Mesendoderm (in vitro differentiated cells): ENCODE measurements around the gene RORC.

Experiments
- DNase-seq: peaks from one replicate; pipeline ENCODE4 v3.0.0; 2013
- H2AK5ac ChIP-seq: 2 replicates; pipeline ENCODE4 v1.6.1; 2013; ENCODE audit warnings: low read length, inconsistent platforms
- H2BK120ac ChIP-seq: 2 replicates; pipeline ENCODE4 v1.6.1; 2013; ENCODE audit warnings: low read depth, mild to moderate bottlenecking, low read length, moderate library complexity, mixed read lengths
- H2BK15ac ChIP-seq: replicated peaks from 2 replicates; pipeline ENCODE4 v1.6.1; 2013; ENCODE audit warnings: low read depth, mild to moderate bottlenecking, moderate library complexity
- H2BK5ac ChIP-seq: 2 replicates; pipeline ENCODE4 v1.6.1; 2013; ENCODE audit warnings: low read length, inconsistent platforms
- H3K18ac ChIP-seq: 2 replicates; pipeline ENCODE4 v1.6.1; 2013; ENCODE audit warnings: mild to moderate bottlenecking, low read length, mixed read lengths
- H3K23ac ChIP-seq: one replicate; pipeline ENCODE4 v1.6.1; 2013; ENCODE audit warnings: low read length
- H3K27ac ChIP-seq: 2 replicates; pipeline ENCODE4 v1.5.1; 2013; ENCODE audit warnings: low read depth, mild to moderate bottlenecking, inconsistent platforms, low read length, moderate library complexity
- H3K27me3 ChIP-seq: 2 replicates; pipeline ENCODE4 v1.6.1; 2013; ENCODE audit warnings: low read length, control low read depth, mild to moderate bottlenecking, inconsistent platforms; ENCODE audit not compliant: insufficient read depth, poor library complexity
- H3K36me3 ChIP-seq: 2 replicates; pipeline ENCODE4 v1.6.1; 2013; ENCODE audit warnings: low read length, inconsistent platforms; ENCODE audit not compliant: control insufficient read depth, insufficient read depth
- H3K4ac ChIP-seq: one replicate; pipeline ENCODE4 v1.6.1; 2013; ENCODE audit warnings: low read depth, mild to moderate bottlenecking, low read length, moderate library complexity
- H3K4me1 ChIP-seq: 2 replicates; pipeline ENCODE4 v1.6.1; 2013; ENCODE audit warnings: low read depth, low read length, inconsistent platforms; ENCODE audit not compliant: control insufficient read depth
- H3K4me2 ChIP-seq: 2 replicates; pipeline ENCODE4 v1.6.1; 2013; ENCODE audit warnings: low read length
- H3K4me3 ChIP-seq: 2 replicates; pipeline ENCODE4 v1.5.1; 2013; ENCODE audit warnings: mild to moderate bottlenecking, low read length
- H3K56ac ChIP-seq: one replicate; pipeline ENCODE4 v1.6.1; 2013; ENCODE audit warnings: low read length
- H3K79me1 ChIP-seq: 2 replicates; pipeline ENCODE4 v1.6.1; 2013; ENCODE audit warnings: low read length, inconsistent platforms
- H3K79me2 ChIP-seq: 2 replicates; pipeline ENCODE4 v1.6.1; 2013; ENCODE audit warnings: mild to moderate bottlenecking, low read length; ENCODE audit not compliant: control insufficient read depth, insufficient read depth
- H3K9ac ChIP-seq: 2 replicates; pipeline ENCODE4 v1.6.1; 2013; ENCODE audit warnings: low read length, inconsistent platforms
- H4K5ac ChIP-seq: one replicate; pipeline ENCODE4 v1.6.1; 2013; ENCODE audit warnings: low read length
- H4K8ac ChIP-seq: one replicate; pipeline ENCODE4 v1.6.1; 2013; ENCODE audit warnings: low read depth, mild to moderate bottlenecking, control low read depth, low read length, moderate library complexity
- WGBS: extraction: QIAGEN DNeasy Blood & Tissue Kit; methylation state at CpG from one replicate; pipeline ENCODE4 v1.1.7; 2013; ENCODE audit warnings: low lambda C conversion rate, missing lambda C conversion rate; ENCODE audit not compliant: insufficient coverage; ENCODE audit errors: extremely low coverage; 5-methylcytosine and 5-hydroxymethylcytosine counted together

Gene RORC

GRCh38 chr1:151867765-151868411 lies 36.3 kb upstream of the RORC start:
- Histone ChIP-seq H3K79me1 (no peaks in the 10 kb centered on the region), H2BK120ac (no peak overlapping the region), H3K18ac (no peak overlapping the region), H3K23ac (no peak overlapping the region), H3K36me3 (no peaks in the 10 kb centered on the region), H2BK15ac (no peak overlapping the region), H3K79me2 (no peaks in the 10 kb centered on the region), H3K4me2 (no peak overlapping the region), H3K56ac (no peak overlapping the region), H2BK5ac (no peak overlapping the region), H3K9ac (no peak overlapping the region), H3K27me3 (no peaks in the 10 kb centered on the region), H3K4me3 (no peak overlapping the region), H3K4ac (no peak overlapping the region), H2AK5ac (no peak overlapping the region), H3K4me1 (no peaks in the 10 kb centered on the region), H4K8ac (no peak overlapping the region), H3K27ac (no peak overlapping the region), H4K5ac (no peak overlapping the region)
- no CpG with 5 or more reads among the region's 7 CpGs for WGBS
- DNase-seq: no peak

- H3K27ac ChIP-seq: no peak overlapping the region
- H3K79me2 ChIP-seq: no peaks in the 10 kb centered on the region
- H2AK5ac ChIP-seq: no peak overlapping the region
- no peak for DNase-seq
- H3K56ac ChIP-seq: no peak overlapping the region
- no peak overlapping the region for H2BK120ac ChIP-seq
- H3K4ac ChIP-seq: no peak overlapping the region
- H2BK5ac ChIP-seq: no peak overlapping the region
- H3K79me1 ChIP-seq: no peaks in the 10 kb centered on the region
- H3K4me1 ChIP-seq: no peaks in the 10 kb centered on the region
- no CpG with 5 or more reads among the region's 2 CpGs for WGBS
- no peaks in the 10 kb centered on the region for H3K27me3 ChIP-seq
- no peak overlapping the region for H2BK15ac ChIP-seq
- H4K5ac ChIP-seq: no peak overlapping the region
- H3K23ac ChIP-seq: no peak overlapping the region
- H3K18ac ChIP-seq: no peak overlapping the region
- H3K9ac ChIP-seq: no peak overlapping the region
- H4K8ac ChIP-seq: no peak overlapping the region
- H3K36me3 ChIP-seq: no peaks in the 10 kb centered on the region
- H3K4me3 ChIP-seq: no peak overlapping the region
- no peak overlapping the region for H3K4me2 ChIP-seq
These were observed 35.7 kb upstream of the RORC start for GRCh38 chr1:151867321-151867720.

GRCh38 chr1:151864411-151864810 lies 32.8 kb upstream of the RORC start:
- Histone ChIP-seq H3K4ac (no peak overlapping the region), H3K23ac (no peak overlapping the region), H4K5ac (no peak overlapping the region), H3K79me1 (no peaks in the 10 kb centered on the region), H3K4me1 (peaks cover 2% of the 10 kb centered on the region), H3K4me2 (no peak overlapping the region), H2AK5ac (no peak overlapping the region), H3K9ac (no peak overlapping the region), H3K27me3 (no peaks in the 10 kb centered on the region), H3K27ac (no peak overlapping the region), H4K8ac (no peak overlapping the region), H2BK5ac (no peak overlapping the region), H3K18ac (no peak overlapping the region), H3K4me3 (no peak overlapping the region), H3K56ac (no peak overlapping the region), H3K79me2 (no peaks in the 10 kb centered on the region), H3K36me3 (no peaks in the 10 kb centered on the region), H2BK15ac (no peak overlapping the region), H2BK120ac (no peak overlapping the region)
- WGBS: no CpG with 5 or more reads among the region's 2 CpGs
- no peak for DNase-seq

- no peak overlapping the region for H3K23ac ChIP-seq
- H3K4me3 ChIP-seq: no peak overlapping the region
- no peak overlapping the region for H3K9ac ChIP-seq
- H2BK5ac ChIP-seq: no peak overlapping the region
- H2BK15ac ChIP-seq: no peak overlapping the region
- H3K36me3 ChIP-seq: no peaks in the 10 kb centered on the region
- H3K56ac ChIP-seq: no peak overlapping the region
- H3K27ac ChIP-seq: no peak overlapping the region
- no peak overlapping the region for H3K4me2 ChIP-seq
- H2BK120ac ChIP-seq: no peak overlapping the region
- no peaks in the 10 kb centered on the region for H3K79me2 ChIP-seq
- DNase-seq: no peak
- no peak overlapping the region for H3K18ac ChIP-seq
- H3K79me1 ChIP-seq: no peaks in the 10 kb centered on the region
- no peak overlapping the region for H4K5ac ChIP-seq
- H2AK5ac ChIP-seq: no peak overlapping the region
- H3K27me3 ChIP-seq: no peaks in the 10 kb centered on the region
- peaks cover 2% of the 10 kb centered on the region for H3K4me1 ChIP-seq
- H4K8ac ChIP-seq: no peak overlapping the region
- no peak overlapping the region for H3K4ac ChIP-seq
These were observed 31.0 kb upstream of the RORC start for GRCh38 chr1:151862604-151863003.

GRCh38 chr1:151860504-151861187 lies 29.0 kb upstream of the RORC start:
- H3K79me2 ChIP-seq: no peaks in the 10 kb centered on the region
- H2BK15ac ChIP-seq: no peak overlapping the region
- no peak overlapping the region for H4K8ac ChIP-seq
- H3K56ac ChIP-seq: no peak overlapping the region
- no peak overlapping the region for H3K23ac ChIP-seq
- H3K4ac ChIP-seq: no peak overlapping the region
- no CpG with 5 or more reads among the region's 7 CpGs for WGBS
- H3K4me2 ChIP-seq: no peak overlapping the region
- no peak overlapping the region for H3K4me3 ChIP-seq
- no peaks in the 10 kb centered on the region for H3K36me3 ChIP-seq
- no peak overlapping the region for H3K27ac ChIP-seq
- no peak overlapping the region for H3K9ac ChIP-seq
- no peak overlapping the region for H2BK5ac ChIP-seq
- H3K4me1 ChIP-seq: peaks cover 2% of the 10 kb centered on the region
- H2BK120ac ChIP-seq: no peak overlapping the region
- H2AK5ac ChIP-seq: no peak overlapping the region
- no peak overlapping the region for H3K18ac ChIP-seq
- H4K5ac ChIP-seq: no peak overlapping the region
- H3K27me3 ChIP-seq: no peaks in the 10 kb centered on the region
- no peaks in the 10 kb centered on the region for H3K79me1 ChIP-seq
- peak; percentile 81 for DNase-seq

GRCh38 chr1:151859891-151860293 lies 28.3 kb upstream of the RORC start:
- Histone ChIP-seq H3K27ac (no peak overlapping the region), H3K23ac (no peak overlapping the region), H3K4me3 (no peak overlapping the region), H2BK120ac (no peak overlapping the region), H3K4ac (no peak overlapping the region), H4K8ac (no peak overlapping the region), H4K5ac (no peak overlapping the region), H2BK15ac (no peak overlapping the region), H3K9ac (no peak overlapping the region), H3K36me3 (no peaks in the 10 kb centered on the region), H2BK5ac (no peak overlapping the region), H3K4me2 (no peak overlapping the region), H3K4me1 (peaks cover 2% of the 10 kb centered on the region), H3K56ac (no peak overlapping the region), H3K27me3 (no peaks in the 10 kb centered on the region), H3K79me2 (no peaks in the 10 kb centered on the region), H2AK5ac (no peak overlapping the region), H3K18ac (no peak overlapping the region), H3K79me1 (no peaks in the 10 kb centered on the region)
- WGBS: no CpG with 5 or more reads among the region's 6 CpGs
- DNase-seq: no peak
